ENCODE measurements around the gene CYP2W1.
A peak's percentile ranks its signal among the peaks of the same experiment; 100 is the strongest.

The CYP2W1 gene

DNA sequence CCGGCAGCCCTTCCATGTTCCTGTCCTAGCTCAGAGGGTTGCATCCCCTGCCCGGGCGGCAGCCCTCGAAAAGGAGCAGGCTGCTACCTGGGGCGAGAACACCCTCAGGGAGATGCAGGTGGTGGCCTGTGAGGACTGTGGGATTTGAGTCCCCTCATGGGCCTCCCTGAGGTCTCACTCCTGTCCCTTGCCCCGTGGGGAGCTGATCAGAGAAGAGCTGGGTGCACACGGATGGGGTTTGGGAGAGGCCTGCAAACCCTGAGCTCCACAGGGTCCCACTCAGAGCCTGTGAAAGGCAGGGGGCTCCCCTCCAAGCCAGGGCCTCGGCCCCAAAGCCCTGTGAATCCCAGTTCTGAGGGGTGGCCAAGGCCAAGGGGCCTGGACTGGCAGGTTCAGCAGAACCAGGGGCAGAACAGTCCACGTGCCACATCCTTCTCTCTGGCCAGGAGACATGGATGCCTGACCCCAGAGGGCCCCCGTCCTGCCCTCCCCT lies 424 bp upstream of the CYP2W1 start:
- no peak for FAIRE-seq

DNA sequence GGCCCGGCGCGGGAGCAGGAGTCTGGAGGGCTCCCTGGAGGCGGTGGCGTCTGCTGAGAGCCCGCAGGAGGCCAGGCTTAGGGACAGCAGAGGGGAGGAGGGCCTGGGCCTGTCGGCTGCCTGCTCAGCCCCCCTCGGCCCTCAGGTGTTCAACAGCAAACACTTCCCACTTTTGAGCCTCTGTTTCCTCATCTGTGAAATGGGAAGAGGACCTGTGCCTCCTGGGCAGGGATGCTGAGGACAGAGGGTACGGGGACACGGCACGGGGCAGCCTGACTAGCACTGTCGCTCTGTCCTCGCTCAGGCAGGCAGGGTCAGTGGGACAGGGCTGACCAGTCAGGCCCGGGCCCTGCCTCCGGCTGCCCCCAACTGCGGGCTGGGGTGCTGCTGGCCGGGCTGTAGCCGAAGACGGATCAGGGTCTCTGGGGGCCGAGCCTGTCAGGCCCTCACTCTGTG lies 663 bp downstream of the CYP2W1 start:
- FAIRE-seq = no peak

DNA sequence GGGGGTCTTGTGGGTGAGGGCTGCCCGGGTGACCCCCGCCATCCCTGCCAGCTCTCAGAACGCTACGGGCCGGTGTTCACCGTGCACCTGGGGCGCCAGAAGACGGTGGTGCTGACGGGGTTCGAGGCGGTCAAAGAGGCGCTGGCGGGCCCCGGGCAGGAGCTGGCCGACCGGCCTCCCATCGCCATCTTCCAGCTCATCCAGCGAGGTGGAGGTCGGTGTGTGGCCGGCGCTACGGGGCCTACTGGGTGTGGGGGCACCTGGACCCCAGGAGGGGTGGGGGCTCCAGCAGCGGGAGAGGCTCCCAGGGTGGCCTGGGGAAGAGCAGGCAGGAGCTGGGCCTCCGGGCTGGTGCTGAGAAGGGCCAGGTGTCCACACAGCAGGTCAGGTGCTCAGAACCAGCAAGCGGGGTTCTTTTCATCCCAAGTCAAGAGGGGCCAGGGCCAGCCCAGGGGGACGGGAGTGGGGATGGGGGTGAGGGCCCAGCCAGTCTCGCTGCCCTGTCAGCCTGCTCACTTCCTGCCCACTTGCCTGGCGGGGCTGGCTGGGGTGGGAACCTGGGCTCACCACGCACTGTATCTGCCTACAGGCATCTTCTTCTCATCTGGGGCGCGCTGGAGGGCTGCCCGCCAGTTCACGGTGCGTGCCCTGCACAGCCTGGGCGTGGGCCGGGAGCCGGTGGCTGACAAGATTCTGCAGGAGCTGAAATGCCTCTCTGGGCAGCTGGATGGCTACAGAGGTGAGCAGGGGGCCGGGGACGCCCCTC lies 1.6 kb downstream of the CYP2W1 start:
- no peak for FAIRE-seq

DNA sequence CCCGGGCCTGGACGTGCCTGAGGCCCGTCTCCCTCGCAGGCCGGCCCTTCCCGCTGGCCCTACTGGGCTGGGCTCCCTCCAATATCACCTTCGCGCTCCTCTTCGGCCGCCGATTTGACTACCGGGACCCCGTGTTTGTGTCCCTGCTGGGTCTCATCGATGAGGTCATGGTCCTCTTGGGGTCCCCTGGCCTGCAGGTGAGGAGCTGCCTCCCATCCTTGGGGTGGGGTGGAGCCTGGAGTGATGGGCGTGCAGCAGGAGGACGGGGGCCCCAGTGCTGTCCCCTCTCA lies 2.1 kb downstream of the CYP2W1 start:
- FAIRE-seq = no peak

DNA sequence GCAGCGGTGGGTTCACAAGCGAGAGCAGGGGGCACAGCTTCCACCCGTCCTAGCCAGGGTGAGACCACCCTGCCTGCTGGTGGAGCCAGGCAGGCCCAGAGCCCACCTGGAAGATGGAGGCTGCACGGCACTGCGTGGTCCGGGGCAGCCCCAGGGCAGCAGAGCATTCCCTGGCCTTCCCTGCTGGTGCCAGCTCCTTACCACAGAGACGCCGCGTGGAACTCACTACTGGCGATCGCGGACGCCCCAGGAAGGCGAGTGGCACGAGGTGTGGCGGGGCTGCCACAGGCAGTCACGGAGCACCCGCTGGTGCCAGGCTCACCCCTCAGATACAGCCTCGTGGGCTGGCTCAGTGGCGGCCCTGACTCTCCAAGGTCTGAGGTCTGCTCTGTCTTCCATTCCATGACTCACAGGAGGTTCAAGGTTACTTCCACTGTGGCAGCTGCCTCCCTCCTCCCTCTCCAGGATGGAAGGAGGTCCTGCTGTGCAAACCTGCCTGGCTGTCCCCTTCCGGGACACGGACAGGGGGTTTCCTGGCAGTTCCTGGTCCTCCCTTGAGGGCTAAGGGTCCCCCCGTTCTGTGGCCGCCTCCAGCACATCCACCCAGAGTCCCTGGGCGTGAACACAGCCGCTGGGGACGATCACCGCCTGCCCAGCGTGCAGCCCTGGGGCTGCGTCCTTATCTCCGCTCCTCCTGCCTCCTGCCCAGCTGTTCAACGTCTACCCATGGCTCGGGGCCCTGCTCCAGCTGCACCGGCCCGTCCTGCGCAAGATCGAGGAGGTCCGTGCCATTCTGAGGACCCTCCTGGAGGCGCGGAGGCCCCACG lies 3.1 kb downstream of the CYP2W1 start:
- FAIRE-seq = no peak

DNA sequence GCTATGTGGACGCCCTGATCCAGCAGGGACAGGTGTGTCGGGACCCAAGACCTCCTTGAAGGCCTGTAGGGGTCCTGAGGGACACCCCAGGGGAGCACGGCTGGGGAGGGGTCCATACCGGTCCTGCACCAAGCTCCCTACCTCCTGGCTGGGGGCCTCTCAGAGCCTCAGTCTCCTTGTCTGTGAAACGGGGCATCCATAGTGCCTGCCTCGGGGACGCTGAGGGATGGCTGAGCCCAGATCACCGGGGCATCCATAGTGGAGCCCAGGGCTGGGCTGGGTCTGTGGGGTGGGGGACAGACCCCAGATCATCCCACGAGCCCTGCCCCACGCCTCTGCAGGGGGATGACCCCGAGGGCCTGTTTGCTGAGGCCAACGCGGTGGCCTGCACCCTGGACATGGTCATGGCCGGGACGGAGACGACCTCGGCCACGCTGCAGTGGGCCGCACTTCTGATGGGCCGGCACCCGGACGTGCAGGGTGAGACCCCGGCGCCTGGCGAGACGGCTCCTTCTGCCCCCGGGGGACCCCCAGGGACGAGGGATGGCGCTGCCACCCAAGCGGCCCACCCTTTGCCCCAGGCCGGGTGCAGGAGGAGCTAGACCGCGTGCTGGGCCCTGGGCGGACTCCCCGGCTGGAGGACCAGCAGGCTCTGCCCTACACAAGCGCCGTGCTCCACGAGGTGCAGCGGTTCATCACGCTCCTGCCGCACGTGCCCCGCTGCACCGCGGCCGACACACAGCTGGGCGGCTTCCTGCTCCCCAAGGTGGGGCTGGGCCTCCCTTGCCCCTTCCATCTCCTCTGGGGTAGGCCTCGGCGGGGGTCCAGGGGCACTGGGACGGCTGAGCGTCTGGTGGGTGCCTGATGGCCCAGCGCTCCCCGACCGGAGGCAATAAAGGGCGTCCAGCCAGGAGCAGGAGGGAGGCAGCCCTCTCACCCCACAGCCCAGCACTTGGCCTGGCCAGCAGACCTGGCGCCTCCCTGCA lies 4.1 kb downstream of the CYP2W1 start:
- no peak for FAIRE-seq

DNA sequence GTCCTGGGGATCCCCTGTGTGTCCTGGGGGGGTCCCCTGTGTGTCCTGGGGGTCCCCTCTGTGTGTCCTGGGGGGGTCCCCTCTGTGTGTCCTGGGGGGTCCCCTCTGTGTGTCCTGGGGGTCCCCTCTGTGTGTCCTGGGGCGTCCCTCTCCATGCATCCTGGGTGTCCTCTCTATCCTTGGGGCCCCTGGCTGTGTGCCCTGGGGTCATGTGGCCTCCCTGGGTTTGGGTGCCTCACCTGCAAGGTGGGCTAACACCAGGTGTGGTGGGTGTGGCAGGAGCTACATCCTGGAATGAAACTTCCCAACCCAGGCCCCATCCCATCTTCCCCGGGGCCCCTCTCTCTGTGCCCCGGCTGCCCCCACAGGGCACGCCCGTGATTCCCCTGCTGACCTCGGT lies 4.9 kb downstream of the CYP2W1 start:
- no peak for FAIRE-seq

DNA sequence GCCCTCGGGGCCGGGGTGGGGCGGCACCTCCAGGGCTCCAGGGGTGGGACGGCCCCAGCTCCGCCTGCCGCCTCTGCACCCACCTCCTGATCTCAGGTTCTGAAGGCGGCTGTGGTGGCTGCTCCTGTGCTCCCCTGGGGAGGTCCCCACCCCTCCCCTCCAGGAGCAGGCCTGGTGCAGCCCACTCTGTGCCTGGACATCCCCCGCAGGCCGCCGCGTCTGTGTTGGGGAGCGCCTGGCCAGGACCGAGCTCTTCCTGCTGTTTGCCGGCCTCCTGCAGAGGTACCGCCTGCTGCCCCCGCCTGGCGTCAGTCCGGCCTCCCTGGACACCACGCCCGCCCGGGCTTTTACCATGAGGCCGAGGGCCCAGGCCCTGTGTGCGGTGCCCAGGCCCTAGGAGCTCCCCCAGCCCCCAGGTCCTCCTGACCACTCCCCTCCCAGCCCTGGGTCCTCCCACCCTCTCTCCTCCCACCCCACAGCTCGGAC lies 5.5 kb downstream of the CYP2W1 start:
- no peak for FAIRE-seq

DNA sequence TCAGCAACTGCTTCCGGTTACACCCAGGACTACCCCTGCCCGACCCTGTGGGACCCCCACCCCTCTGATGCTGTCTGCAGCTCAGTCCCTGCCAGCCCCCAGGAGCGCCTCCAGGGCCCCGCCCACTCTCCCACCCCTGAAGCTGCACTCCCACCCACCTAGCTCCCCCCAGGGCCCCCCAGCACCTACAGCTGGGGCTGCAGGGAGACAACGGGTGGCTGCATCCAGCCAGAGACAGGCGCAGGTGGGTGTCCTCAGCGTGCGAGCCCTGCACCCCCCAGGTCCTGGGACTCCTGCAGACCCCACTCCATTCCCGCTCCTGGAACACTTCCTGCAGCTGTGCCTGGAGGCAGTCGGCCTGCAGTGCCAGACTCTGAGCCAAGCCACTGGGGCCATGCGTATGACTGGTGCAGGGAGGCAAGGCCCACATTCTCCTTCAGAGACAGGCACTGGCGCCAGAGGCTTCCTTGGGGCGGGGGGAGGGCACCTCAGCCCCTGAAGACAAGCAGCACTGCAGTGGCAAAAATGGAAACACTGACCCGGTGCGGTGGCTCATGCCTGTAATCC lies 6.1 kb downstream of the CYP2W1 start:
- no peak for FAIRE-seq

DNA sequence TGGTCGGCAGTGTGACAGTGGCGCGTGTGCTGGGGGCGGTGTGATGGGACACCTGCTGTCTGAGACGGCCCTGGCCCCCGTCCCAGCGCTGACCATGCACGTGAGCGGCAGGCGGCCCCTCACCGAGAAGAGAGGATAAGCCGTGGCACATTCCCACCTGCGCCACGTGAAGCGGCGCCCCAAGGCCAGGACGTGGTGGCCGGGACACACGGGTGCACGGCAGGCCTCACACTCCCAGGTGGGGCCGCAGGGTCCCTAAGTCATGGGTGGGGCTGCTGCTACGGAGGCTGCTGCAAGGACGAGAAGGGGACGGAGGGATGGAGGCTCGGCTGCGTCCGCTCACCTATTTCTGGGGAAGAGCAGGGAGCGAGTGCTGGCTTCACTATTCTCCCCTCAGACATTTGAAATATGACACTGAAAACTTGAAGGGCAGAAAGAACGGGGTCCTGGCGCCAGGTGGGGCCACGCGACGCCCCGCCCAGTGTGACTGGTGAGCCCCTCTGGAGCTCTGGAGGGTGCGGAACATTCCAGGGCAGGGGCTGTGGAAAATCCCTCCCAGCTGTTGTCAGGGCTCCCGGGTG lies 7.5 kb downstream of the CYP2W1 start:
- no peak for FAIRE-seq

DNA sequence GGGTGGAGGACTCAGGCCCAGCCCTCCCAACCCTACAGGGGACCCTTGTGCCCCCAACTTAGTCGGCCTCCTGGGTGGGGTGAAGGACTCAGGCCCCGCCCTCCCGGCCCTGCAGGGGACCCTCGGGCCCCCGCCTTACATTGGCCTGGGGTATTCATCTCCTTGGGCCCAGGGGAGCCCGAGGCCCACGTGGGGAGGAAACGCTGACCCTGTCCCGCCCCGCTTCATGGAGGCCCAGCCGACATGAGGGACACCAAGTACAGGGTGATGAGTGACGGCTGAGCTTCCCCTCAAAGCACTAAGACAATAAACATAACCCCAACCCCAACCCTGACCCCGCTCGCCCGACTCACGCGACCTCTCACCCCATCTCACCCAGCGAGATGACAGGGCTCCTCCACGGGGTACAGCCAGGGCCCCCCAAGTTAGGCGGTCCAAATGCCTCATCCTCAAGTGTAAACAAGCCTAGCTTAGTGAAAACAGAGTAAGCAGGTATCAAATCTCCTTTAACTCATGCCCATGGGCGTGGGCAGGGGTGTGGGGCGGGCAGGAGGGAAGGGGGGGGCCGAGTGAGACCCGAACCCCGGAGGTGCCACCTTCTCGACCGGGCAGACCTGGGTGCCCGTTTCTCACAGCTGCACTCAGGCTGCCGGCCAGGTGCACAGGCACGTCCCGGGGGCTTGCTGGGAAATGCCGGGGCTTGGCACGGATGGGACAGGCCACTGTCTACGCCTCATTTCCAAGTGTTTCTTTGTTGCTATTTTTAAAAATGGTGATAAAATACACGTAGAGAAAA lies 8.2 kb downstream of the CYP2W1 start:
- no peak for FAIRE-seq

DNA sequence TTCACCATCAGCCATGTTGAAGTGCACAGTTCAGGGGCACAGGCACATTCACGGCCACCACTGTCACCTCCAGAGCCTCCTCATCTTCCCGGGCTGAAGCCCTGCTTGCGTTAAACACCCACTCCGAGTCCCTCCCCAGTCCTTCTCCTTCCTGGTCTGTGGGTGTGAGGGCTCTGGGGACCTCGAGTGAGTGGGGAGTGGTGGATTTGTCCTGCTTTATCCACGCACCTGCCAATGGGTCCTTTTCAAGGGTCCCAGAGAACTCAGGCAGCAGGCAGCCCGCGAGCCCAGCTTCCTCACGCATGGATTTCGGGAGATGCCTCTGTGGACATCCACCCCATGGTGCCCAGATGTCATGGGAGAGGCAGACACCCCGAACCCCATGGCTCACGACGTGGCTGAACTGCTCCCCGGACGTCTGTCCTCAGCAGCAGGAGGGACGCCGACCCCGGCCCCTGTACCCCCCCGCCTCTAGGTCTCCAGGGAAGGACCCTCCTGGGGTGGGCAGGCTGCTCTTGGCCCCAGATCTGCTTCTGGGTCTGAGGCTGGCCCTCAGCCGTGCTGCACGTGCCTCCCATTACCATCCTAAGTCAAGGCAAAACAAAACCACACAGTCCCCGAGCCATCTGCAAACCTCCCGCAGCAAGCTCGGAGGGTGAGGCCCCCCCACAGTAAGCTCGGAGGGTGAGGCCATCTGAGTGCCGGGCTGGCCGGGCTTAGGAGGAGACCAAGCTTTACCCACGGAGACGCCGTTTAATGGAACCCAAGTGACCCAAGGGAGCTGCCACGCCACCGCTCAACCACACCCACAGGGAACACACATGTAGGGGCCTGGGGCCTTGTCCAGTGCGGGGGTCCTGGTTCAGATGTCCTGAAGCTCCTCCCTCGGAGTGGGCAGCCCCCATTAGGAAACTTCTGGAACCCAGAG lies 9.0 kb downstream of the CYP2W1 start:
- no peak for FAIRE-seq

DNA sequence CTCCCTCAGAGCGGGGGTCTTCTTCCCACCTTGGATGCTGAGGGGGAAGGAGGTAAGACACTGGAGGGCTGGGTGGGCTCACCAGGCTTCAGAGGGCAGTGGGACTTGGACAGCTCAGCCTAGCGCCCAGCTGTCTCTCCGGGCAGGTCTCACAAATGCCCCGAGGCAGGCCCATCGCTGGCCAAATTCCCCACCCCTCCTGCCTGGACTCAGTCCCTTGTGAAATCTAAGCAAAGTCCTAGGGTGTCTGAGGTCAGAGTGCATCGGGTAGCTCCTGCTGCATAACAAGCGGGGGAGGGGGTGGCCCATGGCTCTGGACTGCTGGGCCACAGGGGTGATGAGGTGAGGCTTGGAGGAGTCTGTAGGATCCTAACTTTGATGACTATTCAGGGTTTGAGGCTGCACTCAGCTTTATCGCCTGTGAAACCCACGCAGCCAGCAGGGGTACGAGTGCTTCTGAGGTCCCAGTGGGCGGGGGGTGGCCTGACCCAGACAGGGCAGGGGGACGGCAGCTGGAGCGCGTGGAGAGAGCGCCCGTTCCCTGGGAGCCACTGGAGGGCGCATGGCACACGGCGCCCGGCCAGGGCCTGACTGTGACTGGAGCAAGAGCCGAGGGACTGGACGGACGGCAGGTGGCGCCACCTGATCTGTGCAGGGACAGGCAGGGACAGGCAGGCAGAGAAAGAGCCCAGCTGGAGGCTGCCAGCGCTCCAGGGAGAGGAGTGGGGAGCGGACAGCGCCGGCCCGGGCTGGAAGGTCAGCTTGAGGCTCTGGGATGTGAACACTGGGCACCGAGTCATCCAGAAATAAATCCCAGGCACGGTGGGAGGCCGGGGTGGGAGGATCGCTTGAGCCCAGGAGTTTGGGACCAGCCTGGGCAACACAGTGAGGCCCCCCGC lies 10.0 kb downstream of the CYP2W1 start:
- FAIRE-seq = peak; percentile 37

DNA sequence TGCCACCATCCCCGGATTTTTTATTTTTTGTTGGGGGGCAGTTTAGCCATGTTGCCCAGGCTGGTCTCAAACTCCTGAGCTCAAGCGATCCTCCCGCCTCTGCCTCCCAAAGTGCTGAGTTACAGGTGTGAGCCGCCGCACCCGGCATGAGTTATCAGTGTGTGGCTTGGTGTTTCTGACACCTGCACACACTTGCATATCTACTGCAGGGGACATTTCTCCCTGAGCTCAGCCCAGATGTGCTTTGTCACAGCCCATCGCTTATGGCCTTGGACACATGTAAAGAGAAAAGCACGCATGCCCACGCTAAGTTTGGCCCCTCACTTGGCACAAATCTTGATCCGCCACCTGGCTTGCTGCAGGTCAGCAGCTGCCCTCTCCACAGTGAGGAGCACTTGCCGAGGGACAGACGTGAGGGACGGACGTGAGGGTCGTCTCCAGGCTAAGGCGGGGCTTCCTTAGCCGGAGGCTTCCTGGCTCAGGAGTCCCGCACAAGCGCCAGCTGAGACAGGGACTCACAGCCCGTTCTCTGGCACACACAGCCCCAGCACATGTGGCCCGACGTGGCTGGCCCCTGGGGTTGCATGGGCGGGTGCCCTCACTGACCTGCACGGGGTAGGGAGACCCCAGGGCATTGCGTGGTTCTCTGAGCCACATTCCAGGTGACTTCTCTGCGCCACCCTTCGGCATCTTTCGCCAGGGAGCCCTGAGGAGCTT lies 11.8 kb downstream of the CYP2W1 start:
- no peak for FAIRE-seq

DNA sequence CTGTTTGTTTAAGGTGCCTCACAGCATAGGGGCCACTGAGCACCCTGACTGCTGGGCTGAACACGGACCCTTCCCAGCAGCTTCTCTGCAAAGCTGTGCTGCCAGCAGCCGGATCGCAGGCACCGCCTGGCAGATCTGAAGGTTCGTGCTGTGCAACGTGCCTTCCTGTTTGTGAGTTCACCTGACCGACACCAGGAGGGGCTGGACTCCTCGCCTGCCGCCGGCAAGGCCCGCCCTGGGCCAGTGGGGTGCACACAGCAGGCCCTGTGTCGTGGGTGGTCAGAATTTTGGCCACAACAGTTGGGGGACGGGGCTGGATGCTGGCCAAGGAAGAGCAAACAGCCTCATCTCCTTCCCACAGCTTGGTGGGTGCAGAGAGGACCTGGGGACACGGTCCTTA lies 12.6 kb downstream of the CYP2W1 start:
- no peak for FAIRE-seq

DNA sequence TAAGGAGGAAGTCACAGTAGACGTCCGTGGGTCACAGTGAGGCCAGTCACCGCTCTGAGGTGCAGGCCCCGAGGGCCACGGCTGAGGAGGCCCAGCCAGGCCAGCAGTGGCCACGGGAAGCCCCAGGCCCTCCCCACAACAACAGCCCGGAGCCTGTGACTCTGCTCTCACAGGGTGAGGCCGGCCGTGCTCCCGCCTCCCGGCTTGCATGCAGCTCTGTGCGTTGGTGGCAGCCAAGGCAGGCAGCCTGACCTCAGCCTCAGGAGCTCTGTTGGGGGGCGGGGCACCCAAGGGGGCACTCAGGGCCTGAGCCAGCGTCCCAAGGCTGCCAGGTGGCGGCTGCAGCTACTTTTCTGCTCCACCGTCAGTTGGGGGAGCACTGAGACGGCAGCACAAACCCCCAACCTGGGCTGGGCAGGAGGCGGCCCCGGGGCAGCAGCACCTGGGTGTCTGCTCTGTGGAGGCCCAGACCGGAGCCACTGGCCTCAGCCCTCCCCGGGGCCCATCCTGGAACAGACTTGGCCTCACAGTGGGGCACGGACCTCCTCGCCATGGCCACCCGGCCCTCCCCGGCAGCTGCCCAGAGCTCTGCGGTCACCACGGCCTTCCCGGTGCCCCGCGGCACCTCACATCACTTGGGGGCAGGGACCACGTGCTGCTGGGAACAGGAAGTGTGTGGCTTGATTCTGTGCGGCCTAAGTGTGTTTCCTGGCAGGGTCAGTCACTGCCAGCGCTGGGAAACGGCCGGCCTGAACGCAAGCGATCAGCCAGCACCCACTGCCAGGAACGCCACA lies 13.3 kb downstream of the CYP2W1 start:
- FAIRE-seq = no peak
